B cell (primary cell): ENCODE measurements around the gene HIGD1A. TPM values are rescaled to one million over a fixed set of nuclear protein-coding genes. Genes with fewer than 3 reads are reported as not detected.

Experiments
- ATAC-seq: fragments of 200-7000 bp; cut with Tn5 transposase; one replicate; pipeline ENCODE4 v1.10.0; 2021; ENCODE audit warnings: low read depth, mild to moderate bottlenecking, moderate number of reproducible peaks, moderate library complexity
- CTCF ChIA-PET: fragments of 350-600 bp; sonication (Branson Sonifier 250); formaldehyde crosslinking; loops from one replicate; lab custom pipeline; 2021; ENCODE audit warnings: antibody characterized with exemption, inconsistent platforms; lab: Charles Lee
- POLR2A ChIA-PET: fragments of 350-600 bp; sonication (Branson Sonifier 250); formaldehyde crosslinking; loops from one replicate; lab custom pipeline; 2021; ENCODE audit warnings: antibody characterized with exemption; lab: Charles Lee
- DNase-seq: peaks from one replicate; pipeline ENCODE4 v3.0.0; 2013
- H2AFZ ChIP-seq: 2 replicates; pipeline ENCODE4 v1.6.1; 2012; ENCODE audit warnings: mild to moderate bottlenecking, low read depth, low read length; ENCODE audit not compliant: insufficient read depth, poor library complexity, severe bottlenecking
- H3K27ac ChIP-seq, 2 donors: 1 replicate in 1 of 2; 2 replicates in 1 of 2; pipeline ENCODE4 v1.5.1; 2012 to 2013; ENCODE audit warnings: low read length in 2 of 2, mild to moderate bottlenecking in 2 of 2, moderate library complexity in 1 of 2
- H3K27me3 ChIP-seq, 4 experiments: fragments of 200-600 bp in 1 of 4; sonication (generic) in 1 of 4; replicated peaks in 1 of 4; 1 replicate in 2 of 4; 2 replicates in 2 of 4; pipeline versions ENCODE4 v1.6.1 to v1.7.0; 2013 to 2016; ENCODE audit warnings: low read length in 3 of 4, mild to moderate bottlenecking in 2 of 4, mixed read lengths in 1 of 4, moderate library complexity in 1 of 4; ENCODE audit not compliant: insufficient read depth in 4 of 4, control insufficient read depth in 3 of 4; ENCODE audit errors: control extremely low read depth in 1 of 4
- H3K36me3 ChIP-seq, 2 experiments: replicated peaks in 1 of 2; 1 replicate in 1 of 2; 2 replicates in 1 of 2; pipeline versions ENCODE4 v1.6.1 to v1.7.1; 2013; ENCODE audit warnings: low read length in 1 of 2; ENCODE audit not compliant: insufficient read depth in 2 of 2, control insufficient read depth in 1 of 2; ENCODE audit errors: control extremely low read depth in 1 of 2, extremely low read depth in 1 of 2
- H3K4me1 ChIP-seq, 2 donors: fragments of 200-600 bp in 1 of 2; sonication (generic) in 1 of 2; 1 replicate in 1 of 2; 2 replicates in 1 of 2; pipeline versions ENCODE4 v1.5.1 to v1.6.1; 2013 to 2017; ENCODE audit warnings: low read length in 2 of 2; ENCODE audit not compliant: control insufficient read depth in 2 of 2, insufficient read depth in 2 of 2
- H3K4me2 ChIP-seq: replicated peaks from 2 replicates; pipeline ENCODE3; 2012; ENCODE audit warnings: mild to moderate bottlenecking, low read depth, low read length; ENCODE audit not compliant: poor library complexity, severe bottlenecking
- H3K4me3 ChIP-seq, 5 experiments: fragments of 200-600 bp in 1 of 5; sonication (generic) in 1 of 5; 1 replicate in 3 of 5; 2 replicates in 2 of 5; pipeline versions ENCODE4 v1.5.1 to v1.7.0; 2011 to 2016; ENCODE audit warnings: low read length in 4 of 5, mild to moderate bottlenecking in 4 of 5, low read depth in 2 of 5, control low read depth in 1 of 5, moderate library complexity in 1 of 5; ENCODE audit not compliant: insufficient read depth in 1 of 5; ENCODE audit errors: control extremely low read depth in 1 of 5, extremely low read depth in 1 of 5
- H3K79me2 ChIP-seq: fragments of 200-600 bp; sonication (generic); one replicate; pipeline ENCODE4 v1.6.0; 2016; ENCODE audit warnings: low read length; ENCODE audit not compliant: control insufficient read depth, insufficient read depth
- H3K9ac ChIP-seq: fragments of 200-600 bp; sonication (generic); 2 replicates; pipeline ENCODE4 v1.6.1; 2017; ENCODE audit warnings: mild to moderate bottlenecking, low read length, moderate library complexity
- H3K9me3 ChIP-seq, 3 donors: one replicate each; pipeline versions ENCODE4 v1.6.1 to v1.7.1; 2013; ENCODE audit warnings: low read length in 2 of 3; ENCODE audit not compliant: control insufficient read depth in 2 of 3, insufficient read depth in 1 of 3; ENCODE audit errors: control extremely low read depth in 1 of 3
- H4K20me1 ChIP-seq: 2 replicates; pipeline ENCODE4 v1.6.0; 2012; ENCODE audit warnings: mild to moderate bottlenecking, low read length; ENCODE audit not compliant: insufficient read depth, control insufficient read depth, poor library complexity, severe bottlenecking
- H3K27ac Mint-ChIP-seq: one replicate; pipeline ENCODE4 v1.8.0; 2021; ENCODE audit warnings: mixed read lengths
- H3K27me3 Mint-ChIP-seq: one replicate; pipeline ENCODE4 v1.8.0; 2021; ENCODE audit warnings: mixed read lengths
- H3K4me1 Mint-ChIP-seq: one replicate; pipeline ENCODE4 v1.8.0; 2021; ENCODE audit warnings: mixed read lengths
- H3K4me3 Mint-ChIP-seq: one replicate; pipeline ENCODE4 v1.8.0; 2021; ENCODE audit warnings: mixed read lengths
- H3K9me3 Mint-ChIP-seq: one replicate; pipeline ENCODE4 v1.8.0; 2022; ENCODE audit warnings: mixed read lengths; ENCODE audit not compliant: insufficient read depth
- EZH2 ChIP-seq: IDR thresholded peaks from 2 replicates; pipeline ENCODE4 v1.6.1; 2012; ENCODE audit warnings: borderline replicate concordance, low read depth, mild to moderate bottlenecking, moderate library complexity, low read length; ENCODE audit not compliant: insufficient read depth, poor library complexity, severe bottlenecking
- WGBS: methylation state at CpG from one replicate; pipeline ENCODE4 v1.1.5; 2013; ENCODE audit warnings: missing lambda C conversion rate; ENCODE audit not compliant: insufficient coverage; 5-methylcytosine and 5-hydroxymethylcytosine counted together
- intact Hi-C: fragments of 100-400 bp; cut with micrococcal nuclease; formaldehyde crosslinking; loops from one replicate; pipeline ENCODE4 v1.10.0; 2022
- polyA plus RNA-seq: library from polyadenylated mRNA; depleted of rRNA; stranded (reverse); fragments of >200 nt; gene quantifications from 2 replicates; pipeline ENCODE4 v1.2.3, GENCODE V29; 2012
- total RNA-seq, 2 donors: library from RNA; stranded (reverse); fragments of 120-200 nt in 1 of 2; gene quantifications; 1 replicate in 1 of 2; 2 replicates in 1 of 2; pipeline versions ENCODE4 v1.2.3 to v1.2.4, GENCODE V29; 2013 to 2022
- TF ChIP-seq, protein P1 (sequence below): fragments of 200-600 bp; IDR thresholded peaks from one replicate; pipeline ENCODE4 v1.8.0; 2022; ENCODE audit warnings: antibody characterized with exemption, mild to moderate bottlenecking

The HIGD1A gene
- total and polyA plus RNA-seq, 2 donors (not counting 1 experiment from before 2014, with no cell fraction given) = 14.2 to 16.5 TPM

DNA sequence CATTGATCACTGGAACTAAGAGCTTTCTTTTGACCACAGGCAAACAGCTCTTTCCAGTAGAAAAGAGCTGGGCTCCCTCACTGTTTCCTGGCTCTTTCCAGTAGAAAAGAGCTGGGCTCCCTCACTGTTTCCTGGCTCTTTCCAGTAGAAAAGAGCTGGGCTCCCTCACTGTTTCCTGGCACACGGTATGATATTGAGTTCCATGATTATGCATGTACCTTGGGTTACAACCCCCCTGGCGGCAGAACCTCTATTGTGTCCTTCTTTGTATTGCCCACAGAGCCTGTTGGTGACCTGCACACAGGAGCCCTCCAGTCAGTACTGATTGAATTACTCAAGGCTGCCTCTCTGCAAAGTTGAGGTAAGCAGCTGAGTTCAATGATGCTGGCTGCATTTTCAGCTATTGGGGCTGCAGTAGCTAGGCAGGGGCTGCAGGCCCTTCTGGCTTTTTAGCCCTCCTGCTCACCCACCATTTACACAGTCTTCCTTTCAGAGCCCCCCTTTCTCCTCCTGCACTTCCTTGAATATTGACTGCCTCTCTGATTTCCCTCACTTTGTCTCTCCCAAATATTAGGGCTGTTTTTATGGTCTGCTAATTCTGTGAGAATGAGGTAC is 15.2 kb upstream of the HIGD1A start:
- no peak overlapping the region for H2AFZ ChIP-seq
- no peaks in the 10 kb centered on the region for H3K36me3 ChIP-seq
- Mint-ChIP-seq H3K4me3 (no peak overlapping the region), H3K27ac (no peak overlapping the region), H3K27me3 (peaks cover 11% of the 10 kb centered on the region), H3K4me1 (no peaks in the 10 kb centered on the region), H3K9me3 (no peaks in the 10 kb centered on the region)
- no peak overlapping the region for H3K4me3 ChIP-seq
- no peak overlapping the region for H3K27ac ChIP-seq
- TF ChIP-seq, protein P1, sequence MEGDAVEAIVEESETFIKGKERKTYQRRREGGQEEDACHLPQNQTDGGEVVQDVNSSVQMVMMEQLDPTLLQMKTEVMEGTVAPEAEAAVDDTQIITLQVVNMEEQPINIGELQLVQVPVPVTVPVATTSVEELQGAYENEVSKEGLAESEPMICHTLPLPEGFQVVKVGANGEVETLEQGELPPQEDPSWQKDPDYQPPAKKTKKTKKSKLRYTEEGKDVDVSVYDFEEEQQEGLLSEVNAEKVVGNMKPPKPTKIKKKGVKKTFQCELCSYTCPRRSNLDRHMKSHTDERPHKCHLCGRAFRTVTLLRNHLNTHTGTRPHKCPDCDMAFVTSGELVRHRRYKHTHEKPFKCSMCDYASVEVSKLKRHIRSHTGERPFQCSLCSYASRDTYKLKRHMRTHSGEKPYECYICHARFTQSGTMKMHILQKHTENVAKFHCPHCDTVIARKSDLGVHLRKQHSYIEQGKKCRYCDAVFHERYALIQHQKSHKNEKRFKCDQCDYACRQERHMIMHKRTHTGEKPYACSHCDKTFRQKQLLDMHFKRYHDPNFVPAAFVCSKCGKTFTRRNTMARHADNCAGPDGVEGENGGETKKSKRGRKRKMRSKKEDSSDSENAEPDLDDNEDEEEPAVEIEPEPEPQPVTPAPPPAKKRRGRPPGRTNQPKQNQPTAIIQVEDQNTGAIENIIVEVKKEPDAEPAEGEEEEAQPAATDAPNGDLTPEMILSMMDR = no peak
- no peak for TF ChIP-seq EZH2
- no peaks in the 10 kb centered on the region for H3K9me3 ChIP-seq
- no peak for ATAC-seq
- DNase-seq = no peak
- H3K4me2 ChIP-seq = no peak overlapping the region
- no peaks in the 10 kb centered on the region for H3K27me3 ChIP-seq
- ChIA-PET POLR2A (no interaction called here), CTCF (interaction anchor here (0.6 kb wide), 1 partner anchor 618 kb away, joined by 4 read pairs; no protein-coding TSS in a partner anchor)
- H3K9ac ChIP-seq = no peak overlapping the region
- intact Hi-C loops = no loop called here
- 94% methylated on average over 2 of the region's 2 CpGs for WGBS
- H4K20me1 ChIP-seq = no peaks in the 10 kb centered on the region
- no peaks in the 10 kb centered on the region for H3K4me1 ChIP-seq
- H3K79me2 ChIP-seq = no peaks in the 10 kb centered on the region

DNA sequence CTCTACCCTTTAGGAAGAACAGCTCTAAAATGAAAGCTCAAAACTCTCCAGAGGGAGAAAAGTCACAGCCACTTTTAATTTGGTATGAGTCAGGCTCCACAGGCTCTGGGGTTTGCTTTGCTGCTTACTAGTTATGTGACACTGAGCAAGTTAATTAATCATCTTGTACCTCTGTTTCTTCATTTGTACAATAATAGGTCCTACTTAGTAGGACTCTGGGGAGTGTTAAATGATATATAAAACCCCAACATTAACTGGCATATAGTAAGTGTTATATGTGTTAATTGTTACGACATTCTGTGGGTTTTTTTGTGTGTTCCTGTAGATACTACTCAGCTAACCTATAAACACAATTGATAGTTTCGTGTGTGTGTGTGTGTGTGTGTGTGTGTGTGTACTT is 11.5 kb upstream of the HIGD1A start:
- Histone ChIP-seq H3K4me2 (no peak overlapping the region), H3K4me3 (no peak overlapping the region), H3K4me1 (peaks cover 0 to 5% of the 10 kb centered on the region in 2 donors), H3K9ac (no peak overlapping the region), H2AFZ (no peak overlapping the region), H3K27me3 (no peaks in the 10 kb centered on the region), H4K20me1 (no peaks in the 10 kb centered on the region), H3K36me3 (no peaks in the 10 kb centered on the region), H3K9me3 (no peaks in the 10 kb centered on the region), H3K27ac (no peak overlapping the region), H3K79me2 (no peaks in the 10 kb centered on the region)
- ATAC-seq = no peak
- Mint-ChIP-seq H3K4me1 (peaks cover 8% of the 10 kb centered on the region), H3K27me3 (peaks cover 6% of the 10 kb centered on the region), H3K9me3 (no peaks in the 10 kb centered on the region), H3K27ac (no peak overlapping the region), H3K4me3 (no peak overlapping the region)
- ChIA-PET POLR2A (no interaction called here), CTCF (interaction anchor here (1.3 to 2.2 kb wide), 2 partner anchors 35 to 66 kb away, joined by 3 to 6 read pairs; no protein-coding TSS in a partner anchor)
- TF ChIP-seq, protein P1 = no peak
- TF ChIP-seq EZH2 = no peak
- intact Hi-C loops = no loop called here
- no CpG with 5 or more reads among the region's 2 CpGs for WGBS
- DNase-seq = no peak
